Measurements from ENCODE around the gene TICAM1. TPM values are rescaled to one million over a fixed set of nuclear protein-coding genes. Genes with fewer than 3 reads are reported as not detected.
A peak's percentile ranks its signal among the peaks of the same experiment; 100 is the strongest.

The TICAM1 gene
- total and polyA plus RNA-seq, 2 of the 13 experiments (the other 11 are each of a cell fraction or from before 2014, with no cell fraction given), result 0.33 to 0.95 TPM

- peak; percentile 100 for TF ChIP-seq ZNF296 (CRISPR knock-in tag; conservative IDR thresholded peaks at IDR 0.05)
- TF ChIP-seq ZNF256 (CRISPR knock-in tag; conservative IDR thresholded peaks at IDR 0.05), result peak; percentile 100
- TF ChIP-seq ZSCAN29 (CRISPR knock-in tag; conservative IDR thresholded peaks at IDR 0.05), result peak; percentile 97
- TF ChIP-seq, protein P1, sequence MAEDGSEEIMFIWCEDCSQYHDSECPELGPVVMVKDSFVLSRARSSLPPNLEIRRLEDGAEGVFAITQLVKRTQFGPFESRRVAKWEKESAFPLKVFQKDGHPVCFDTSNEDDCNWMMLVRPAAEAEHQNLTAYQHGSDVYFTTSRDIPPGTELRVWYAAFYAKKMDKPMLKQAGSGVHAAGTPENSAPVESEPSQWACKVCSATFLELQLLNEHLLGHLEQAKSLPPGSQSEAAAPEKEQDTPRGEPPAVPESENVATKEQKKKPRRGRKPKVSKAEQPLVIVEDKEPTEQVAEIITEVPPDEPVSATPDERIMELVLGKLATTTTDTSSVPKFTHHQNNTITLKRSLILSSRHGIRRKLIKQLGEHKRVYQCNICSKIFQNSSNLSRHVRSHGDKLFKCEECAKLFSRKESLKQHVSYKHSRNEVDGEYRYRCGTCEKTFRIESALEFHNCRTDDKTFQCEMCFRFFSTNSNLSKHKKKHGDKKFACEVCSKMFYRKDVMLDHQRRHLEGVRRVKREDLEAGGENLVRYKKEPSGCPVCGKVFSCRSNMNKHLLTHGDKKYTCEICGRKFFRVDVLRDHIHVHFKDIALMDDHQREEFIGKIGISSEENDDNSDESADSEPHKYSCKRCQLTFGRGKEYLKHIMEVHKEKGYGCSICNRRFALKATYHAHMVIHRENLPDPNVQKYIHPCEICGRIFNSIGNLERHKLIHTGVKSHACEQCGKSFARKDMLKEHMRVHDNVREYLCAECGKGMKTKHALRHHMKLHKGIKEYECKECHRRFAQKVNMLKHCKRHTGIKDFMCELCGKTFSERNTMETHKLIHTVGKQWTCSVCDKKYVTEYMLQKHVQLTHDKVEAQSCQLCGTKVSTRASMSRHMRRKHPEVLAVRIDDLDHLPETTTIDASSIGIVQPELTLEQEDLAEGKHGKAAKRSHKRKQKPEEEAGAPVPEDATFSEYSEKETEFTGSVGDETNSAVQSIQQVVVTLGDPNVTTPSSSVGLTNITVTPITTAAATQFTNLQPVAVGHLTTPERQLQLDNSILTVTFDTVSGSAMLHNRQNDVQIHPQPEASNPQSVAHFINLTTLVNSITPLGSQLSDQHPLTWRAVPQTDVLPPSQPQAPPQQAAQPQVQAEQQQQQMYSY (CRISPR knock-in tag; IDR thresholded peaks at IDR 0.05), result peak; percentile 95
- peak; percentile 100 for TF ChIP-seq CSRNP1 (CRISPR knock-in tag; IDR thresholded peaks at IDR 0.05)
- peak; percentile 100 for TF ChIP-seq SATB2 (CRISPR knock-in tag; IDR thresholded peaks at IDR 0.05)
- TF ChIP-seq GATAD2A (CRISPR knock-in tag; IDR thresholded peaks at IDR 0.05), result peak; percentile 99
- TF ChIP-seq SRF (IDR thresholded peaks at IDR 0.05; ENCODE audit: low read depth, low read length), result no peak
- TF ChIP-seq RCOR2 (CRISPR knock-in tag; IDR thresholded peaks at IDR 0.05), result peak; percentile 99
- peak; percentile 100 for TF ChIP-seq WIZ (CRISPR knock-in tag; IDR thresholded peaks at IDR 0.05)
- peak; percentile 40; the same call in 1 of the 2 replicates for TF ChIP-seq BHLHE40 (IDR thresholded peaks at IDR 0.05; ENCODE audit: low read length)
- peak; percentile 75 for TF ChIP-seq MAFG (CRISPR knock-in tag; IDR thresholded peaks at IDR 0.05)
- peak; percentile 100 for TF ChIP-seq SAP130 (CRISPR knock-in tag; IDR thresholded peaks at IDR 0.05; ENCODE audit: low read depth)
- TF ChIP-seq PRPF4 (IDR thresholded peaks at IDR 0.05; ENCODE audit: low read depth, low read length, poor library complexity, severe bottlenecking), result no peak
- TF ChIP-seq, protein P2, sequence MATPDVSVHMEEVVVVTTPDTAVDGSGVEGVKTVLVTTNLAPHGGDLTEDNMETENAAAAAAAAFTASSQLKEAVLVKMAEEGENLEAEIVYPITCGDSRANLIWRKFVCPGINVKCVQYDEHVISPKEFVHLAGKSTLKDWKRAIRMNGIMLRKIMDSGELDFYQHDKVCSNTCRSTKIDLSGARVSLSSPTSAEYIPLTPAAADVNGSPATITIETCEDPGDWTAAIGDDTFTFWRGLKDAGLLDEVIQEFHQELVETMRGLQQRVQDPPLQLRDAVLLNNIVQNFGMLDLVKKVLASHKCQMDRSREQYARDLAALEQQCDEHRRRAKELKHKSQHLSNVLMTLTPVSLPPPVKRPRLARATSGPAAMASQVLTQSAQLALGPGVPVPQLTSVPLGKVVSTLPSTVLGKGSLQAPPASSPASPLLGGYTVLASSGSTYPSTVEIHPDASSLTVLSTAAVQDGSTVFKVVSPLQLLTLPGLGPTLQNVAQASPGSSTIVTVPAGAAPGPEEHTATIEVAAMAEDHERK (CRISPR knock-in tag; IDR thresholded peaks at IDR 0.05; ENCODE audit: low read depth), result peak; percentile 80
- TF ChIP-seq, protein P3, sequence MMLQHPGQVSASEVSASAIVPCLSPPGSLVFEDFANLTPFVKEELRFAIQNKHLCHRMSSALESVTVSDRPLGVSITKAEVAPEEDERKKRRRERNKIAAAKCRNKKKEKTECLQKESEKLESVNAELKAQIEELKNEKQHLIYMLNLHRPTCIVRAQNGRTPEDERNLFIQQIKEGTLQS (CRISPR knock-in tag; IDR thresholded peaks at IDR 0.05), result peak; percentile 99
- peak; percentile 100 for TF ChIP-seq ZNF839 (CRISPR knock-in tag; IDR thresholded peaks at IDR 0.05; ENCODE audit: borderline replicate concordance)
- peak; percentile 100 for TF ChIP-seq ZNF337 (CRISPR knock-in tag; IDR thresholded peaks at IDR 0.05; ENCODE audit: borderline replicate concordance, low read depth)
- peak; percentile 98 for TF ChIP-seq SPEN (CRISPR knock-in tag; IDR thresholded peaks at IDR 0.05; ENCODE audit: low read depth)
- peak; percentile 99 for TF ChIP-seq E2F5 (CRISPR knock-in tag; conservative IDR thresholded peaks at IDR 0.05)
- TF ChIP-seq HNRNPH1 (optimal IDR thresholded peaks at IDR 0.05; ENCODE audit: low read depth, low read length), result no peak
- peak; percentile 100 for TF ChIP-seq MZF1 (CRISPR knock-in tag; IDR thresholded peaks at IDR 0.05; ENCODE audit: borderline replicate concordance)
Measured at GRCh38 chr19:4768934-4769777, 62.4 kb downstream of the TICAM1 start (continued).

Measured in HepG2 (cell line).